C4-2B (cell line): ENCODE results near the gene MEGF10.

ENCODE experiments used
- ZFX ChIP-seq: fragments of 450-650 bp; IDR thresholded peaks from 2 replicates; pipeline ENCODE4 v1.6.1; 2017
- TF ChIP-seq, protein P1 (sequence below): fragments of 450-650 bp; conservative IDR thresholded peaks from 2 replicates; pipeline ENCODE4 v1.5.1; 2017; ENCODE audit warnings: mild to moderate bottlenecking

GRCh38 chr5:127389601-127390000, 99.0 kb downstream of the MEGF10 start:
- TF ChIP-seq, protein P1, sequence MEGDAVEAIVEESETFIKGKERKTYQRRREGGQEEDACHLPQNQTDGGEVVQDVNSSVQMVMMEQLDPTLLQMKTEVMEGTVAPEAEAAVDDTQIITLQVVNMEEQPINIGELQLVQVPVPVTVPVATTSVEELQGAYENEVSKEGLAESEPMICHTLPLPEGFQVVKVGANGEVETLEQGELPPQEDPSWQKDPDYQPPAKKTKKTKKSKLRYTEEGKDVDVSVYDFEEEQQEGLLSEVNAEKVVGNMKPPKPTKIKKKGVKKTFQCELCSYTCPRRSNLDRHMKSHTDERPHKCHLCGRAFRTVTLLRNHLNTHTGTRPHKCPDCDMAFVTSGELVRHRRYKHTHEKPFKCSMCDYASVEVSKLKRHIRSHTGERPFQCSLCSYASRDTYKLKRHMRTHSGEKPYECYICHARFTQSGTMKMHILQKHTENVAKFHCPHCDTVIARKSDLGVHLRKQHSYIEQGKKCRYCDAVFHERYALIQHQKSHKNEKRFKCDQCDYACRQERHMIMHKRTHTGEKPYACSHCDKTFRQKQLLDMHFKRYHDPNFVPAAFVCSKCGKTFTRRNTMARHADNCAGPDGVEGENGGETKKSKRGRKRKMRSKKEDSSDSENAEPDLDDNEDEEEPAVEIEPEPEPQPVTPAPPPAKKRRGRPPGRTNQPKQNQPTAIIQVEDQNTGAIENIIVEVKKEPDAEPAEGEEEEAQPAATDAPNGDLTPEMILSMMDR: no peak
- no peak for TF ChIP-seq ZFX
